IMR-90 (cell line): ENCODE results near the gene GPD1.

Experiments used
- NFE2L2 ChIP-seq: fragments of 150-350 bp; IDR thresholded peaks from 2 replicates; pipeline ENCODE4 v1.6.1; 2016; ENCODE audit warnings: low read depth, mild to moderate bottlenecking, low read length
- POLR2A ChIP-seq: IDR thresholded peaks from 2 replicates; pipeline ENCODE4 v1.6.1; 2012; ENCODE audit warnings: mild to moderate bottlenecking, low read depth, low read length
- TF ChIP-seq, protein P1 (sequence below): conservative IDR thresholded peaks from 2 replicates; pipeline ENCODE4 v1.5.1; 2012; ENCODE audit warnings: mild to moderate bottlenecking, low read depth, low read length, improper control_type of control experiment

DNA sequence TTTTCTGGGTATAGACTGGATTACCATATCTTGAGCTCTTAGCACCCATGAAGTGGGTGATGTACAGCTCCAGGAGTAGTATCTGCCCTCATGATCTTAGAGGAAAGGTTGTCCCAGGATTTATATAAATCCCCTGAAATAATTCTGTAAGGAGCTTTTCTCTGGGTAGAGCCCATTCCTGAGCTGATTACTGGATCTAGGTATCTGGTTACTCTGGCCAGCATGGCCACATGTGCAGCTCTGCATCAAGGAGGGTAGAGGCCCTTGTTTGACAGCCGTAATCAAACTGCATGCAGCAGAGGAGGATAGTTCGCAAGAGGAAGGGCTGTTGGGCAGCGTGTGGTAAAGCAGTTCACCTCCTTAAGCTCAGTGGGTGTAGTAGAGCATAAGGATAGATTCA lies 16.7 kb downstream of the GPD1 start:
- TF ChIP-seq POLR2A = no peak
- TF ChIP-seq, protein P1, sequence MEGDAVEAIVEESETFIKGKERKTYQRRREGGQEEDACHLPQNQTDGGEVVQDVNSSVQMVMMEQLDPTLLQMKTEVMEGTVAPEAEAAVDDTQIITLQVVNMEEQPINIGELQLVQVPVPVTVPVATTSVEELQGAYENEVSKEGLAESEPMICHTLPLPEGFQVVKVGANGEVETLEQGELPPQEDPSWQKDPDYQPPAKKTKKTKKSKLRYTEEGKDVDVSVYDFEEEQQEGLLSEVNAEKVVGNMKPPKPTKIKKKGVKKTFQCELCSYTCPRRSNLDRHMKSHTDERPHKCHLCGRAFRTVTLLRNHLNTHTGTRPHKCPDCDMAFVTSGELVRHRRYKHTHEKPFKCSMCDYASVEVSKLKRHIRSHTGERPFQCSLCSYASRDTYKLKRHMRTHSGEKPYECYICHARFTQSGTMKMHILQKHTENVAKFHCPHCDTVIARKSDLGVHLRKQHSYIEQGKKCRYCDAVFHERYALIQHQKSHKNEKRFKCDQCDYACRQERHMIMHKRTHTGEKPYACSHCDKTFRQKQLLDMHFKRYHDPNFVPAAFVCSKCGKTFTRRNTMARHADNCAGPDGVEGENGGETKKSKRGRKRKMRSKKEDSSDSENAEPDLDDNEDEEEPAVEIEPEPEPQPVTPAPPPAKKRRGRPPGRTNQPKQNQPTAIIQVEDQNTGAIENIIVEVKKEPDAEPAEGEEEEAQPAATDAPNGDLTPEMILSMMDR = no peak
- no peak for TF ChIP-seq NFE2L2
